NCI-H1092 treated with DMSO at 0.1 percent for 48 hours (cell line): Measurements from ENCODE around the gene ZDHHC11B.
A peak's percentile ranks its signal among the peaks of the same experiment; 100 is the strongest.
"Not testable (repeated sequence)": the region's sequence is repeated elsewhere in the genome, so short reads cannot be mapped to it uniquely, and the experiment has no call there.

Experiments used
- DNase-seq: peaks from one replicate; lab custom pipeline; 2025; lab: John Stamatoyannopoulos, UW

Gene ZDHHC11B

GRCh38 chr5:766666-767431 lies 17.7 kb downstream of the ZDHHC11B start:
- no peak for DNase-seq

GRCh38 chr5:765948-766631 lies 18.4 kb downstream of the ZDHHC11B start:
- DNase-seq: no peak

DNA sequence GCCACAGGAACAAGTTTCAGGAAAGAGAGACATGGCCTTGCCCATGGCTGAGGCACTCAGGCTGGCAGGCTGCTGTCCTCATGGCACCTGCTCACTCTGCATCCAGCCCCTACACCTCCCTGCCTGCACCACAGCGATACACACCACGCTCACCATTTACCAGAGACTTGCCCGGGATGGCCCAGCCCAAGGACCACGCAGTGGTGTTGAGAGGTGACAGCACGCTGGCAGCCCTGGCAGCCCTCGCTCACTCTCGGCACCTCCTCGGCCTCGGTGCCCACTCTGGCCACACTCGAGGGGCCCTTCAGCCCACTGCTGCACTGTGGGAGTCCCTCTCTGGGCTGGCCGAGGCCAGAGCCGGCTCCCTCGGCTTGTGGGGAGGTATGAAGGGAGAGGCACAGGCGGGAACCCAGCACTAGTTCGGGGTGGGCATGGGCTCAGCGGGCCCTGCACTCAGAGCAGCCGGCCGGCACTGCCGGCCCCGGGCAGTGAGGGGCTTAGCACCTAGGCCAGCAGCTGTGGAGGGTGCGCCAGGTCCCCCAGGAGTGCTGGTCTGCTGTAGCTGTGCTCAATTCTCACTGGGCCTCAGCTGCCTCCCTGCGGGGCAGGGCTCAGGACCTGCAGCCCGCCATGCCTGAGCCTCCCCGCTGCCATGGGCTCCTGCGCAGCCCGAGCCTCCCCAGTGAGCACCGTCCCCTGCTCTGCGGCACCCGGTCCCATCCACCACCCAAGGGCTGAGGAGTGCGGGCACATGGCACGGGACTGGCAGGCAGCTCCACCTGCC lies 20.3 kb downstream of the ZDHHC11B start:
- no peak for DNase-seq

- DNase-seq: no peak
These were observed 21.1 kb downstream of the ZDHHC11B start for GRCh38 chr5:763397-763796.

DNA sequence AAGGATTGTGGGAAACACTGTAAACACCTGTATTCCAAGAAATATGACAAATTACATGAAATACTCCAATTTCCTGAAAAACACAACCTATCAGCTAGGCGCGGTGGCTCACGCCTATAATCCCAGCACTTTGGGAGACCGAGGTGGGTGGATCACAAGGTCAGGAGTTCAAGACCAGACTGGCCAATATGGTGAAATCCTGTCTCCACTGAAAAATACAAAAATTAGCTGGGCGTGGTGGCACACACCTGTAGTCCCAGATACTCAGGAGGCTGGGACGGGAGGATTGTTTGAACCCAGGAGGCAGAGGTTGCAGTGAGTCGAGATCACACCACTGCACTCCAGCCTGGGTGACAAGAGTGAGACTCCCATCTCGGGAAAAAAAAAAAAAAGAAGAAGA lies 21.5 kb downstream of the ZDHHC11B start:
- DNase-seq: not testable (repeated sequence)

DNA sequence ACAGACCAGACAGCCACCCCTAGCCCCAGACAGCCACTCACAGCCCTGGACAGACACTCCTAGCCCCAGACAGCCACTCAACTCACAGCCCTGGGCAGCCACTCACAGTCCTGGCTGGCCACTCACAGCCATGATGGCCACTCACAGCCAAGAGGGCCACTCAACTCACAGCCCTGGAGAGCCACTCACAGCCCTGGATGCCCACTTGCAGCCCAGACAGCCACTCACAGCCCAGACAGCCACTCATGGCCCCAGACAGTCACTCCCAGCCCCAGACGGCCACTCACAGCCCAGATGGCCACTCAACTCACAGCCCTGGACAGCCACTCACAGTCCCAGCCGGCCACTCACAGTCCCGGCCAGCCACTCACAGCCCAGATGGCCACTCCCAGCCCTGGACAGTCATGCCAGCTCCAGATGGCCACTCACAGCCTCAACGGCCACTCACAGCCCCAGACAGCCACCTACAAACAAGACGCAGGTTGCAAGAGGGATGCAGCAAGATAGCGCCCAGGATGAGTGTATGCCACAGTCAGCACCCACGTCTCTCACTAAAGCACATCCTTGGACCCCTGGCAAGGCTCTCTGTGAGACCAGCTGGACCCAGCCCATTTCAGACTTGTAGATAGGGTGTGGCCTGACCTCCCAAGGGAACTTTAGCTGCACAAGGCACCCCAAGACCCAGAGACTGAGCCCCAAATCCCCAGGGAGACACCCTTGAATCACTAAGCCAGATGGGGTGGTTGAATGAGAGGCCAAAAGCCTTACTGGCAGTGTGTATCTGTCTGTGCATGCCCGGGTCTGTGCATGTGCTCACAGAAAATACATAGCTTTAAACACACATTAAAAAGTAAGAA lies 22.4 kb downstream of the ZDHHC11B start:
- peak; percentile 67 for DNase-seq

DNA sequence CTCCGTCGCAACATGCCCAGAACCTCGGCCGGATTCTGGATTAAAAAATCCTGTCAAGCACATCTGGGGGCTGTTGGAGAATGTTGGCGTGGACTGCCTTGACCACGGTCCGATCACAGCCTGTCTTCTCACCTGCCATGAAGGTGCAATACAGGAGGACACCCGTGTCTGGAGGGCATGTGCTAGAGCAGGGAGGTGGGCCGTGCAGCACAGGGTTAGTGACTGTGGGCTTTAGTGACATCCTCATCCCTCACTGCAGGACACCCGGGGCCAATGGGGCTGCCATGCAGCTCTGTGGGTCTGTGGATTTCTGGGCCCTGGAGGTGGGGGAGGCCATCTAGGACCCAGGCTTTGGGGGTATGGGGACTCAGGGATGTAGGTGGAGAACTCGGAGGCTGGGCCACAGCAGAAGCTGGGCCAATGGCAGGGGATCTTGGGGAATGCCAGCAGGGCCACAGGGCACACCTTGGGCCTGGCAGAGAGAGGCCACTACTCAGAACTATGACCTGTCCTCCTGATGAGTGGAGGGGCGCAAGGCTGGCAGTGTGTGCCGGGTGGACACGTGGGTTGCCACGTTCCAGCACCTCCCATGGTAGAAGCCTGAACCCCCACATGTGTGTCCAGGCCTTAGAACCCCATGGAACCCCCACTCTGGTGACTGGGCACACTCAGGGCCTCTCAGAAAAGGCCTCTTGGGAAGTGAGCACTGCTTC lies 23.3 kb downstream of the ZDHHC11B start:
- DNase-seq: no peak

DNA sequence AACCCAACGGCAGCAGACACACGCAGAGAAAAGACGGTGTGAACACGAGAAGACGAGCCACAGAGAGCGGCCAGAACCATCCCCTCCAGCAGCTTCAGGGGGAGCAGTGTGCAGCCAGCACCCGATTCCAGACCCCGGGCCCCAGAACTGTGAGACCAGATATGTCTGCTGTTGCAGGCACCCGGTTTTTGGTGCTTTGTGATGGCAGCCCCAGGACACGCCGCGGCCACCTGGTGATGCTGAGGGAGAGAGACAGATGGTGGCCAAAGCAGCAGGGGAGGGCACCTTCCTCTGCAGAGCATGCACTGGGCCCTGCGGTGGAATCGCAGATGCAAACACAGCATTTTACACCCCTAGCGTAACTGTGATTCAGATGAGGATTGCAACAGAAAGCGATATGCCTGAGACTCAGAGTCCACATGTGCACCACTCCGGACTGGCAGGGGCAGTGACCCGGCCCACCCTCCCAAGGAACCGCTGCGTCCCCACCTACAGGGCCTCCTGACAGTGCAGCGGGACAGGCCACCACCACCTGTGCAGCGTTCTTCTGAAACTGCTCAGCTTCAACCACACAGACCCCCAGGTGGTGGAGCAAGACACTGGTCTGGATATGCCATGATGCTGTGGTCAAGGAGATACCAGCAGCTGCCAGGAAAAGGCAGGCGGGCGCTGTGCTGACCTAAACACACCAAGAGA lies 24.0 kb downstream of the ZDHHC11B start:
- DNase-seq: no peak

DNA sequence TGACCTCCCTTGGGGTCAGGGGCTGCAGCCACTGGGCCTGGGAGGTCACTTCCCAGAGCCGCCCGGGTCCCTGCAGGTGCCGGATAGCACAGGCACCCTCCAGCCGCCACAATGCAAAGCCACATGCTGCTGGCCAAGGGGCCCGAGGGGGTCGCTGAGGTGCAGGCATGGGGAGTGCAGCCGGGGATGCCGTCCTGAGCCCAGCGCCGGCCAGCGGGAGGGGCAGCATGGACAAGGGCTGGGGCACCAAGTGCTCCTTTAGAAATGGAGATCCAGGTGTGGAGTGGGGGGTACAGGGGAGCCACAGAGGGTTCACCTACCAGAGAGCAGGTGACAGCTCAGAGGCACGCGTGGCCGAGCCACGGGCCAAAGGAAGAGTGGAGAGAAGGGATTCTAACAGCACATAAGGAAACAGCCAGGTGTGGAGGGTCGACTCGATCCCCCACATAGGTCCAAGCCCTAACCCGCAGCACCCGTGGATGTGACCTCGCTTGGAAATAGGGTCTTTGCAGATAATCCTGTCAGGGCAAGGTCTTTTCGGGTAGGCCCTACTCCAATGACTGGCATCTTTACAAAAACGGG lies 24.7 kb downstream of the ZDHHC11B start:
- DNase-seq: no peak

DNA sequence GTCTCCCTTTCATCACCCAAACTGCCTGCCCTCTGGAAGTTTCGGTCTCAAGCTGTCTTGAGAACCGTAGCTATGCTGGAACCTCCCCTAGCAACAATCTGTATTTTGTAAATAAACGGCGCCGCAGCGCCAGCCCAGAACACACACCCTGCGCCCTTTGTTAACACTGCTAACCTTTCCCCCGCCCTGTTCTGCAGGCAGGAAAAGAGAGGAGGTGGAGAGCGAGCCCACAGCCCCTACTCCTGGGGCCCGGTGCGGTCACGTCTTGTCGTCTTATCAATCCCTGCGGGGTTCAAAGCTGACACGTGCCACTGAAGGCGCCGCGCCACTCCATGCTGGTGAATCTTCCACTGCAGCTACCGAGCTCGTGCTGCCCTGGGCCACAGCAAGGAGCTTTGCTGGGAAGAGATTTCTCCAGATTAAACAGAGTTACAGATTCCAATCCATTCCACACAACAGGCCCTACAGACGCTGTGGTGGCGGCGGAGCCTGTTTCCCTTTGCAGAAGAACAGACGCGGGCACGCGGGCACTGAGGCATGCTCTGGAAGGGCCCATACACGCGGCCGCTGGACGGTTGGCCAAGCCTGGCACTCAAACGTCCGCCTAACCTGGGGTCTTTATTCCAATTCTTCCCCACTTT lies 25.3 kb downstream of the ZDHHC11B start:
- DNase-seq: no peak

DNA sequence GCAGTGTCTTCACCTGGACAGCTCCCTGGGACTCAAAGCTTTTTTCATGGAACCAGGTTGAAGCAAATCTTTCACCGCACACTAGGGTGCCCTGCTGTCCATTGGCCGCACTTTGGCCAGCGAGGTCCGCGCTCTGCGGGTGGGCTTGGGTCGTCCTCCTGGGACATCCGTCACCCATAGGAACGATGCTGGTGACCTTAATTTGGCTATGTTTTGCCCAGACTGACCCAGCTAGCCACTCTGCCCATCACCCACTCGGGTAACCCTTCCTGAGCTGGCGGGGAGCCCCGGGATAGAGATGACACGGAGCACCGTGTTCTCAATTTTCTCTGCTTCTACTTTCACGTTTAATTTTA lies 25.9 kb downstream of the ZDHHC11B start:
- DNase-seq: no peak

- DNase-seq: no peak
These were observed 26.4 kb downstream of the ZDHHC11B start for GRCh38 chr5:757931-758697.

GRCh38 chr5:757346-757930 lies 27.1 kb downstream of the ZDHHC11B start:
- DNase-seq: no peak

DNA sequence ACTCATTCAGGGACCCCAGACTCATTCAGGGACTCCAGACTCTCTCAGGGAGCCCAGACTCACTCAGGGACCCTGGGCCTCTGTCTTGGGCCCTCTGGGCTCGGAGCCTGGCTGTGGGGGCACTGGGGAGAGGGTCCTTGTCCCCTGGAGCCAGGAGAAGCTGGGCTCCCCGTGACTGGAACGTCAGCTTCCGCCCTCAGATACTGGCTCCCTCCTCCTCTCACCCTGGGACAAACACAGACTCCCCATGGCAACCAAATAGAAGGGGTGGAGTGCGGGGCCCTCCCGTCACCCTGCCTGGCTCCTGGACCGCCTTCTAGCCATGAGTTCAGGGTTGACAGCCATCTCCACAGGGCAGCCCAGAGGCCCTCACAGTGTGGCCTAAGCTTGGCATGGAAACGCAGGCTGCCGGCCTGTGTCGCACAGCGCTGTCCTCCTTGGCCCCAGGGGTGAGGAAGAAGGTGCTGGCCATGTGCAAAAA lies 27.6 kb downstream of the ZDHHC11B start:
- no peak for DNase-seq

DNA sequence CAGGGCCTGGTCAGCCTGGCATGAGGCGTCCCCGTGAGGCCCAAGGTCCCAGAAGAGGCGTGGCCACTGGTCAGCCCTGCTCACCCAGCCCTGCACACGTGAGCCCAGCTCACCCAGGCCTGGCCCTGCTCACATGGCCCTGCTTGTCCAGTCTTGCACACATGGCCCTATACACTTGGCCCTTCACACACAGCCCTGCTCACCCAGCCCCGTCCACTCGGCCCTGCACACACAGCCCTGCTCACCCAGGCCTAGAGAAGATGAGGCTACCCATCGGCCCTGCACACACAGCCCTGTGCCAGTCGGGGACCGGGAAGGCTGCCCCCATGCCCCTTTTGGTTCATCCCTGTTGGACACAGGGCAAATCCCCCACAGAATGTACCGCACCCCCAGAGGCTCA lies 28.4 kb downstream of the ZDHHC11B start:
- no peak for DNase-seq

- not testable (repeated sequence) for DNase-seq
These were observed 30.3 kb downstream of the ZDHHC11B start for GRCh38 chr5:754143-754632.

- not testable (repeated sequence) for DNase-seq
These were observed 30.9 kb downstream of the ZDHHC11B start for GRCh38 chr5:753567-754142.
